OCI-LY3 (cell line): ENCODE results near the gene NANOS2.

Experiments
- H2AFZ ChIP-seq: fragments of 200-600, 300-600 bp; shearing (Covaris generic); 2 replicates; pipeline ENCODE4 v1.6.0; 2014; ENCODE audit warnings: antibody characterized with exemption, low read depth, low read length
- H3K27ac ChIP-seq: fragments of 200-600, 300-600 bp; sonication (generic); 2 replicates; pipeline ENCODE4 v1.5.1; 2014; ENCODE audit warnings: mild to moderate bottlenecking, low read length, moderate library complexity, mixed read lengths
- H3K27me3 ChIP-seq: fragments of 200-600, 300-600 bp; sonication (generic); 2 replicates; pipeline ENCODE4 v1.6.1; 2014; ENCODE audit warnings: low read depth, low read length, mixed read lengths
- H3K36me3 ChIP-seq: fragments of 200-600, 300-600 bp; sonication (generic); replicated peaks from 2 replicates; pipeline ENCODE3; 2014; ENCODE audit warnings: low read depth, low read length, mixed read lengths
- H3K4me1 ChIP-seq: fragments of 300-600, 200-600 bp; sonication (generic); 2 replicates; pipeline ENCODE4 v1.6.1; 2014; ENCODE audit warnings: low read length, mixed read lengths
- H3K4me2 ChIP-seq: fragments of 200-600, 300-600 bp; sonication (generic); 2 replicates; pipeline ENCODE4 v1.6.1; 2014; ENCODE audit warnings: low read length, mixed read lengths
- H3K4me3 ChIP-seq: fragments of 300-600, 200-600 bp; sonication (generic); 2 replicates; pipeline ENCODE4 v1.5.1; 2014; ENCODE audit warnings: antibody characterized with exemption, mild to moderate bottlenecking, low read length, moderate library complexity
- H3K79me2 ChIP-seq: fragments of 300-600, 200-600 bp; shearing (Covaris generic); 2 replicates; pipeline ENCODE4 v1.6.1; 2014; ENCODE audit warnings: mild to moderate bottlenecking, low read length, mixed read lengths
- H3K9ac ChIP-seq: fragments of 300-600, 200-600 bp; shearing (Covaris generic); 2 replicates; pipeline ENCODE4 v1.6.0; 2014; ENCODE audit warnings: mild to moderate bottlenecking, low read length, moderate library complexity
- H3K9me3 ChIP-seq: fragments of 200-600, 300-600 bp; shearing (Covaris generic); 2 replicates; pipeline ENCODE4 v1.6.1; 2014; ENCODE audit warnings: low read length, mixed read lengths; ENCODE audit not compliant: insufficient read depth
- H4K20me1 ChIP-seq: fragments of 200-600, 300-600 bp; sonication (generic); 2 replicates; pipeline ENCODE4 v1.6.1; 2016; ENCODE audit warnings: low read length, mixed read lengths; ENCODE audit not compliant: insufficient read depth
- EZH2phosphoT487 ChIP-seq: fragments of 200-600 bp; shearing (Covaris generic); IDR thresholded peaks from 2 replicates; pipeline ENCODE4 v1.6.1; 2018; ENCODE audit warnings: antibody characterized with exemption, mixed run types, low read depth
- TF ChIP-seq, protein P1 (sequence below): fragments of 200-600, 300-600 bp; sonication (generic); IDR thresholded peaks from 2 replicates; pipeline ENCODE4 v1.5.1; 2014; ENCODE audit warnings: antibody characterized with exemption, low read length, low read depth

The NANOS2 gene

DNA sequence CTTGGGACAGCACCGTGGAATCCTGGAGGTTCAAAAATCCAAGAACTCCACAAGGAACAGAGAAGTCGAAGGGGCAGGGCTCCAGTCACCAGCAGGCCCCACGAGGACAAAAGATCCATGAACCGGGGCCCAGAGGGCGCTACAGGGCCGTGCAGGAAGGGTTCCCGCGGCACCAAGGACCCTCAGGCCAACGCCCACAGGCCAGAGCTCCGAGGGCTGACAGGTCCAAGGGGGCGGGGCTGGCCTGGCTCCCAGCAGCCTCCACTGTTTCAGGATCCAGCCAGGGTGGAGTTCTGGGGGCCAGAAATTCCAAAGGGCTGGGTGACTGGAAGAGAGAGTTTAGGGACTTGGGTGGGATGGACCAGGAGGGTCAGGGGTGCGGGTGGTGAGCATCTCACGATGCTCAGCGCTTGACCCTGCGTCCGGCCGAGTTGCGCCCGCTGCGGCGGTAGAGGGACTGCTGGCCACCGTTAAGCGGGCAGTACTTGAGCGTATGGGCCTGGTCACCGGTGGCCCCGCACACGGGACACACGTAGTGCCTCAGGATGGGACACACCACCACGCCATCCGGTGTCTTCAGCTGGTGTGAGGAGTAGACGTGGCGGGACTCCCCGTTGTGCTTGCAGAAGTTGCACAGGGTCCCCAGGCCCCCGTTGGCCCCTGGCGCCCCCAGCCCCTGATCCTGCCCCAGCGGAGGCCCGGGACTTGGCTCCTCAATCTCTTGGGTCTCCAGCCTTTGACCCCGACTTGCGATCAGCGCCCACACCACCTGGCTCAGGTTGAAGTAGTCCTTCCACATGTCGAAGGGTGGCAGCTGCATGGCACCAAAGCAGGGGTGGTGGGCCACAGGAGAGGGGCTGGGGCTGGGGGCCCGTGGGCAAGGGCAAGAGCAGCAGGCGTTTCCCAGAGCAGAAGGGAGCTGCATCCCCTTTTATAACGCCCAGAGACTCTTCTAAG lies at the start of gene NANOS2:
Gene NANOS2 (minus strand): TSS at position 905 of the 957 bp plus-strand sequence. CDS start 85 bp downstream, at position 820.
- no peaks in the 10 kb centered on the region for H3K9me3 ChIP-seq
- H3K4me3 ChIP-seq = no peak within 1 kb of the TSS
- no peaks in the 10 kb centered on the region for H3K79me2 ChIP-seq
- no peaks in the 10 kb centered on the region for H3K36me3 ChIP-seq
- no peaks in the 10 kb centered on the region for H3K4me1 ChIP-seq
- H3K27ac ChIP-seq = no peak within 1 kb of the TSS
- TF ChIP-seq, protein P1, sequence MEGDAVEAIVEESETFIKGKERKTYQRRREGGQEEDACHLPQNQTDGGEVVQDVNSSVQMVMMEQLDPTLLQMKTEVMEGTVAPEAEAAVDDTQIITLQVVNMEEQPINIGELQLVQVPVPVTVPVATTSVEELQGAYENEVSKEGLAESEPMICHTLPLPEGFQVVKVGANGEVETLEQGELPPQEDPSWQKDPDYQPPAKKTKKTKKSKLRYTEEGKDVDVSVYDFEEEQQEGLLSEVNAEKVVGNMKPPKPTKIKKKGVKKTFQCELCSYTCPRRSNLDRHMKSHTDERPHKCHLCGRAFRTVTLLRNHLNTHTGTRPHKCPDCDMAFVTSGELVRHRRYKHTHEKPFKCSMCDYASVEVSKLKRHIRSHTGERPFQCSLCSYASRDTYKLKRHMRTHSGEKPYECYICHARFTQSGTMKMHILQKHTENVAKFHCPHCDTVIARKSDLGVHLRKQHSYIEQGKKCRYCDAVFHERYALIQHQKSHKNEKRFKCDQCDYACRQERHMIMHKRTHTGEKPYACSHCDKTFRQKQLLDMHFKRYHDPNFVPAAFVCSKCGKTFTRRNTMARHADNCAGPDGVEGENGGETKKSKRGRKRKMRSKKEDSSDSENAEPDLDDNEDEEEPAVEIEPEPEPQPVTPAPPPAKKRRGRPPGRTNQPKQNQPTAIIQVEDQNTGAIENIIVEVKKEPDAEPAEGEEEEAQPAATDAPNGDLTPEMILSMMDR = peak; percentile 39
- no peak for TF ChIP-seq EZH2phosphoT487
- H3K4me2 ChIP-seq = no peak within 1 kb of the TSS
- no peaks in the 10 kb centered on the region for H4K20me1 ChIP-seq
- peaks cover 6% of the 10 kb centered on the region for H3K27me3 ChIP-seq
- H3K9ac ChIP-seq = no peak within 1 kb of the TSS
- no peak within 1 kb of the TSS for H2AFZ ChIP-seq

DNA sequence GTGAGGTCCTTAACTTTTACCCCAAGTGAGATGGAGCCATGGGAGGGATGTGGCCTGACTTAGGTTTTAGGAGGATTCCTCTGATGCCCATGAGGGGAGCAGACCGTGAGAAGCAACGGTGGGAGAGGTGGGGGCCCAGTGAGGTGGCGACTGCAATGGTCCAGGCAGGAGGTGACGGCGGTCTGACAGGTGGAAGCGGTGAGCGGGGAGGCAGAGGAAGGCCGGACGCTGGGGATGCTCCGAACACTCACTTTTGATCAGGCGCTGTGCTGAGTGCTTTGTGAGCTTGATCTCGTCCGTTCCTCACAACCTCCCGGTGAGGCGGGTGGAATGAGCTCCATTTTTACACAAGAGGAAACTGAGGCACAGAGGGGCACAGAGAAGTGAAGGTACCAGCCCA lies 47.4 kb upstream of the NANOS2 start:
- Histone ChIP-seq H3K9me3 (no peaks in the 10 kb centered on the region), H3K79me2 (no peaks in the 10 kb centered on the region), H3K4me2 (no peak overlapping the region), H3K9ac (no peak overlapping the region), H3K4me3 (no peak overlapping the region), H3K27ac (no peak overlapping the region), H4K20me1 (no peaks in the 10 kb centered on the region), H3K4me1 (no peaks in the 10 kb centered on the region; the same call in 1 of the 2 replicates), H2AFZ (no peak overlapping the region), H3K36me3 (no peaks in the 10 kb centered on the region), H3K27me3 (peaks cover 14% of the 10 kb centered on the region)
- TF ChIP-seq EZH2phosphoT487 = no peak
- TF ChIP-seq, protein P1 = no peak

DNA sequence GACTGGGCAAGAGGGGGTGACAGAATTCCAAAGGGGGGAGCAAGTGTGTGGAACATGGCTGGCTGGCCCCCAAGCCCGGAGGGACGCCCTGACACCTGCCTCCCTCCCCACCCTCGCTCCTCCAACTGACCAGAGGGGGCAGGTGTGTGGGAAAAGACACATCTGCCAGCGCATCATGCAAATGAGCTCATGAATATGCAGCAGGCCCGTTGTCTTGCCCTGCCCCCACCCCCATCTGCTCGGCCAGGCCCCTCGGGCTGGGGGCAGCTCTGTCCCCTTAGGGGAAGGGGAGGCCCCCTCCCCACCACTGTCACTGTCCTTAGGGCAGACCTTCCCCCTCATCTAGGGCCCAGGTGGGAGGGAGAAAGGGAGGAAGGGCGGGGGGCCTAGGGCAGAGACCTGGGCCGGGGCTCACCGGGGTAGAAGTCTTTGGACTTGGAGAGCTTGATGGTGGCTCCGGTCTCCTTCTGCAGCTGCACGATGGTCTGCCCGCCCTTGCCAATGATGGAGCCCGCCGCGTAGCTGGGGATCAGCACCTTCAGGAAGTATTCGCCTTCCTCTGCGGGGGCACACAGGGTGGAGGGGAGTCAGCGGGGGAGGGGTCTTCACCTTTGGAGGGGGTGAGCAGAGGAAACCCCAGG lies 46.1 kb upstream of the NANOS2 start:
- Histone ChIP-seq H4K20me1 (no peaks in the 10 kb centered on the region), H3K4me1 (no peaks in the 10 kb centered on the region; the same call in 1 of the 2 replicates), H3K27ac (no peak overlapping the region), H3K9ac (no peak overlapping the region), H3K79me2 (no peaks in the 10 kb centered on the region), H3K4me2 (peak overlapping the region; percentile 10; the same call in 1 of the 2 replicates), H3K27me3 (peaks cover 7% of the 10 kb centered on the region), H2AFZ (no peak overlapping the region), H3K4me3 (no peak overlapping the region), H3K36me3 (no peaks in the 10 kb centered on the region), H3K9me3 (no peaks in the 10 kb centered on the region)
- TF ChIP-seq, protein P1 = no peak
- TF ChIP-seq EZH2phosphoT487 = no peak

DNA sequence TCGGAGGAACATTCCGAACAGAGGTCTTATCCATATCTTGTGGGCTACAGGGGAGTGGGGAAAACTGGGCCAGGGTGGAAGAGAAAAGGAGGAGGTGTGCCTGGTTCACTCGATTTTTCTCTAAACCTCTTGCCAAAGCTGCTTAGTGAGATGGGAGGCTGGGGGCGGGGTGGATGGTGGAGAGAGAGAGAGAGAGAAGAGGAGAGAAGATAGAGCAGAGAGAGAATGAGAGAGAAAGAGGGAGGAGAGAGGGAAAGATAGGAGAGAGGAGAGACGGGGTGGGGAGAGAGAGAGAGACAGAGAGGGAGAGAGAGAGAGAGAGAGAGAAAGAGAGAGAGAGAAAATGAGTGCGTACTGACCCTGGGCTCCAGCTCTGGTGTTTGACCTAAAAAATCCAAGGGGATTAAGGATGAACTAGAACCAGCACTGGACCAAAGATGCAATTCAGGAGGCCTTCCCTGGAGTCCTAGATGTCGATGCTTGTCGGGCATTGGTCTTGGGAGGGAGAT lies 45.0 kb upstream of the NANOS2 start:
- Histone ChIP-seq H3K4me2 (no peak overlapping the region), H3K27ac (no peak overlapping the region), H2AFZ (no peak overlapping the region), H3K4me3 (no peak overlapping the region), H4K20me1 (no peaks in the 10 kb centered on the region), H3K27me3 (peaks cover 6% of the 10 kb centered on the region), H3K9ac (no peak overlapping the region), H3K36me3 (no peaks in the 10 kb centered on the region), H3K4me1 (no peaks in the 10 kb centered on the region; the same call in 1 of the 2 replicates), H3K79me2 (no peaks in the 10 kb centered on the region), H3K9me3 (no peaks in the 10 kb centered on the region)
- TF ChIP-seq, protein P1 = no peak
- TF ChIP-seq EZH2phosphoT487 = no peak
